Femur (tissue), 1 donor: Measurements from ENCODE around the gene TPP2.

ENCODE experiments used
- DNase-seq: peaks from one replicate; pipeline ENCODE4 v3.0.0-alpha.2; 2017

The TPP2 gene

DNA sequence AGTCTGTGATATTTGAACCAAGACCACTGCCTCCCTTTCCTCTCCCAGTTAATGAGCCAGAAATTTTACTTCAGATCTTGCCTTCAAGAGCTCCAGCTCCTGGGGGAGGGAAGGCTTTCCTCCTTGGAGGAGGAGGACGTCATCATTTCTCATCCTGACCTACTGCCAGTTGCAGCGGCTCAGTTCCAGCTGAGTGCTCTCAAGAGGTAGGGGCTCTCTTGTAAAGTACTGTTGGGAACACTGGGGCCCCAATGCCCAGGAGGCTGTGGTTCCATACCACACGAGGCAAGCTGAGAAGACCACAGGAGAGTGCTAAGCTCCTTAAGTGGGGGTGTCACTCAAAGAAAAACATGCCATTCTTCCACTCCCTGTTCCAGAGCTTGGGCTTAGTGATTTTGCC, 61.9 kb downstream of the TPP2 start:
- DNase-seq: no peak

- no peak for DNase-seq
Observed at GRCh38 chr13:102659168-102659713, 62.5 kb downstream of the TPP2 start.

GRCh38 chr13:102667023-102667422, 70.2 kb downstream of the TPP2 start:
- no peak for DNase-seq

DNA sequence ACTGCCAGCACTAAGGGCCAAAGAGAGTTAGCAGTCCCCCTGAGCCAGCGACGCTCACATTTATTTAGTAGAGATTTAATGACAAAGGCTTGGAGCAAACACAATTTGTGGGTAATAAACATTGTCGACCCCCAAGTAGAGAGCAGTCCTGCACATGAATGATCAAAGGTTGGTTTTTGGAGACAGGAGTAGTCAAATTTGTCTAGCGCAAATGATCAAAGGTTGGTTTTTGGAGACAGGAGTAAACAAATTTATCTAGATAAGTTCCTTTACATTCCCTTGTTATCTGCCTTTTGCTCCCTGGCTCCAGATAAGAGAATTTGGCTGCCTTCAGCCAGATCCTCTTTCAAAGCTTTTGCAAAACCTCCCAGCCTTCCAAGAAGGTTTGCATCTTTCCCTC, 71.1 kb downstream of the TPP2 start:
- no peak for DNase-seq

- DNase-seq: no peak
Observed at GRCh38 chr13:102670130-102670529, 73.3 kb downstream of the TPP2 start.

DNA sequence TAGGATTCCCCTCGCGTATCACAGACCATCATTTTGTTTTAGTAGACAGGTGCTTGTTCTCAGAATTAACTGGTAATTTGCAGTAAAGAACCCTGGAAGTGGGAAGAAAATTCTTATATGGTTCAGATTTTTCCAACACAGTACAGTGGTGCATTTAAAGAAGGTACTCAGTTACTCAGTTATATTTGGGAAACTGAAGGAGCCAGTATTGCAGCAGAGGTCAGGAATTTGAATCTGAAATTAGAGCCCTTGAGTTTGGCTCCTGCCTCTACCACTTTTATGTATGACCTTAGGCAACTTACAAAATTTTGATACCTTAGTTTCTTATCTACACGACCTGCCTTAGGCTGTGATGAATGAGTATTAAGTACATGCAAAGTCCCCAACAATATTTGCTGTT, 78.3 kb downstream of the TPP2 start:
- no peak for DNase-seq

GRCh38 chr13:102677122-102677521, 80.3 kb downstream of the TPP2 start:
- DNase-seq: no peak

DNA sequence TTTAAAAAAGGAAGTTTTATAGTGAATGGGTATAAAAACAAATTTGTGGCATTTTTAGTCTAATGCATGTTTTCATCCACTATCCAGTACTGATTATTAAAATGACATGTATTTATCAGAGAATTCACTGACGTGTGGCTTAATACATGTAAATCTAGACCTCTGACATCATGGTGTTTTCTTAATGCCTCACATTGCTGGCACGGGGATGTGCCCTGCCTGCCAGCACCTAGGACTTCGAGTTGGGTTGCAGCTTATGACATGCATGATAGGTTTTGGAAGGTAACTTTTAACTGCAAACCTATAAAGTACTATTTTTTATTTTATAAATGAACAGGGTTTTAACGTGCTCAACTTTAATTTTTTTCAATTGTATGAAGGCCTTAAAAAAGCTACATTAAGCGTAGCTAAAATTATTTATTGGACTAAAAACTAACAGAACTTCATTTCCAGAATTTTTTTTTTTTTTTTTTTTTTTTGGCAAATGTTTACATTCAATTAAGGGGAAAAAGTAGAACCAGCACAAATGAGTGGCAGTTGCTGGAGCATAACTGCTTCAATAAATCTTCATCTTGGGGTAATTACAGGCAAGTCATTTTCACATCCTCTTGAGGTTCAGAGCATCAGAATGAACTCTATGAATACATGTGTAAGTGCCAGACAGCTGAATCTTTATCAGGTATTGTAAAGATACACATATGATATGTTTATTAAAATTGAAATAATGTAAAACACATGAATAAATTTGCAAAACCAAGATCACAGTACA, 81.7 kb downstream of the TPP2 start:
- DNase-seq: no peak

- no peak for DNase-seq
Observed at GRCh38 chr13:102679449-102680132, 82.8 kb downstream of the TPP2 start.

DNA sequence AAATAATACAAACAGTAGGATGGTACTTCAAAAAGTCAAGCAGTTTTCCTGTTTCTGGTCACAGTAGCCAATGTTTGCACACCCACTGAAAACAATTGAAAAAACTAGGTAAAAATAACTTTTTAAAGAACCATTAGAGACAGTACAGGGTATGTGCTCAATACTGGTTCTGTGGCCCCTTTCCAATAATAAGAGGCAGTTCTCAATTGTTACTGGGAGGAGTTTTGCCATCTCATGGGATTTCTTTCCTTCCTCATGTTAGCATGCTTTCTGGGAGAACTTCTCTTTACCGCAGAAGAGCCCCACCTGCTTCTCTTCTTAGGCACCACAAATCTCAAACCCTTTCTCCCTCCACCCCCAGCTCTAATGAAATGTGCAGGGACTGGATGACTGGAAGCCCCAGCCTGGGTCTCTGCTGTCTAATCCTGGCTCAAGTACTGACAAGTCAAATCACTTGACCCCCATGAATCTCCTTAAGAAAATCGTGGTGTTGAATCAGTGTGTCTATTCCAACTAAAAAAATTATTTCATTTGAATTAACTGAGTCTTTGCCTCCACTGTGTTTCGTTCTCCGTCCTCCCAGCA, 83.4 kb downstream of the TPP2 start:
- no peak for DNase-seq

GRCh38 chr13:102680842-102681740, 84.3 kb downstream of the TPP2 start:
- no peak for DNase-seq

GRCh38 chr13:102682211-102682610, 85.4 kb downstream of the TPP2 start:
- DNase-seq: no peak

DNA sequence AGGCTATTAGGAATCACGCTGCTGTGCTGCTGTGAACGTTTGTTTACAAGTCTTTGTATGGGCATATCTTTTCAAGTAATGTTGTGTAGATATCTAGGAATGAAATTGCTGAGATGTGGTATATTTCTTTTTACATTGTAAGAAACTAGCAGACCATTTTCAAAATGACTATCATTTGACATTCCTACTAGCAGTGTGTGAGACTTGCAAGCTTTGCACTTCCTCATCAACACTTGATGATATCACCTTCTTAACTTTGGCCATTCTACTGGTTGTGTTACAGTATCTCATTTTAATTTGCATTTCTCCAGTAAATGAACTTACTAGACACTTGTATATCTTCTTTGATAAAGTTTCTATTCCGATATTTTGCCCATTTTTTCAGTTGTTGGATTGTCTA, 85.9 kb downstream of the TPP2 start:
- DNase-seq: no peak

DNA sequence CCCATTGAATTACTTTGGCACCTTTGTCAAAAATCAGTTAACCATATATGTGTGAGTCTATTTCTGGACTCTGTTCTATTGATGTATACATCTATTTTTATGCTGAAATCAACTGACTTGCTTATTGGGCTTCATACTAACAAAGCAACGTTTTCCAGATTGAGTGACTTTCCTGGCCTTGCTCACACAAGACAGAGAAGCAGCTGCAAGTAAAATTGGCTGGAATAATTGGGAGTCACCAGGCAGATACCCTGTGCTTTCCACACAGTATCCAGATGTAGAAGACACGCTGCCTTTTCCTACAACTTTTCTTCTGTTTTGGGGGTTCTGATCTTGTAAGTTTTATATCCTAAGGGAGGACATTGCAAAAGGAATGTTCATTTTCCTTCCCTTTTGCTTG, 86.9 kb downstream of the TPP2 start:
- DNase-seq: no peak

- no peak for DNase-seq
Observed at GRCh38 chr13:102686024-102686423, 89.2 kb downstream of the TPP2 start.

DNA sequence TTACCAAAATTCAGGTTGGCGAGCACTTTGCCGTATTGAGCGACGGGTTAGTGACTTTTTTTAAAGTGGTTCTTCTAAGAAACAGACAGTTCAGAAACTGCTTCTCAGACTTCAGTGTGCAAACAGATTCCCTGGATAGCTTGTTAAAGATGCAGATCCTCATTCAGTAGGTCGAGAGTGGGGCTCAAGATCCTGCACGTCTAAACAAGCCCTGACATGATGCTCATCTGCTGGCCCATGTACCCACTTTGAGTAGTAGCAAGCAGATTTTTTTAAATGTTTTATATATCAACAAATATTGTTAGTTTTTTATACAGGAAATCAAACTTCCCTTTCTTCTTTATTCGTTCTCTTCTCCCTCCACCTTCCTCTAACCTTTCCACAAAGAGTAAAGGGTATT, 90.7 kb downstream of the TPP2 start:
- no peak for DNase-seq

- DNase-seq: no peak
Observed at GRCh38 chr13:102688306-102688973, 91.7 kb downstream of the TPP2 start.

- no peak for DNase-seq
Observed at GRCh38 chr13:102690883-102691282, 94.1 kb downstream of the TPP2 start.

- no peak for DNase-seq
Observed at GRCh38 chr13:102692491-102692826, 95.7 kb downstream of the TPP2 start.

DNA sequence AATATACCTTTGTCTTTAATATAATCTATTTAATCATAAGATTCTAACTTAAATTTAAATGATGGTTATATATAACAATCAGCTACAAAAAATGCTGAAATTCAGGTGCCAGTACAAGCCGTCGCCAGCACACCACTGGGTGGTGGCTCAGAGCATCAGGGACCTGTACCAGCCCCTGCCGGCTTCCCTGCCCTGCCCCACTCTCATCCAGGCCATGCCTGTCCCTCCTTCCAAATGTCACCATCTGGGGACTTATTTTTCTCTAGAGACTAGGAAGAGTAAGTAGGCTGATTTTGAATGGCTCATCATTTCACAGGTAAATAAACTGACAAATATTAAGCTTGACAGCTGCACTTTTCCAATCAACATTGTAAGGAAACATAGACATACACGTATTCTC, 96.5 kb downstream of the TPP2 start:
- no peak for DNase-seq

- DNase-seq: no peak
Observed at GRCh38 chr13:102693776-102694175, 97.0 kb downstream of the TPP2 start.

GRCh38 chr13:102694937-102695336, 98.2 kb downstream of the TPP2 start, which contains the start of gene METTL21C:
TSS of gene METTL21C (minus strand) at chr13:102695044. CDS start at chr13:102694498, 546 bp downstream.
- no peak for DNase-seq
